HG03060 (cell line): ENCODE results near the gene ADAR.
"Not testable (repeated sequence)": the region's sequence is repeated elsewhere in the genome, so short reads cannot be mapped to it uniquely, and the experiment has no call there.

Source experiments
- ATAC-seq: cut with Tn5 transposase; IDR thresholded peaks from one replicate; pipeline ENCODE4 v1.9.1; 2021; ENCODE audit warnings: low read depth, moderate number of reproducible peaks; ENCODE audit not compliant: unreplicated experiment

The ADAR gene, protein sequence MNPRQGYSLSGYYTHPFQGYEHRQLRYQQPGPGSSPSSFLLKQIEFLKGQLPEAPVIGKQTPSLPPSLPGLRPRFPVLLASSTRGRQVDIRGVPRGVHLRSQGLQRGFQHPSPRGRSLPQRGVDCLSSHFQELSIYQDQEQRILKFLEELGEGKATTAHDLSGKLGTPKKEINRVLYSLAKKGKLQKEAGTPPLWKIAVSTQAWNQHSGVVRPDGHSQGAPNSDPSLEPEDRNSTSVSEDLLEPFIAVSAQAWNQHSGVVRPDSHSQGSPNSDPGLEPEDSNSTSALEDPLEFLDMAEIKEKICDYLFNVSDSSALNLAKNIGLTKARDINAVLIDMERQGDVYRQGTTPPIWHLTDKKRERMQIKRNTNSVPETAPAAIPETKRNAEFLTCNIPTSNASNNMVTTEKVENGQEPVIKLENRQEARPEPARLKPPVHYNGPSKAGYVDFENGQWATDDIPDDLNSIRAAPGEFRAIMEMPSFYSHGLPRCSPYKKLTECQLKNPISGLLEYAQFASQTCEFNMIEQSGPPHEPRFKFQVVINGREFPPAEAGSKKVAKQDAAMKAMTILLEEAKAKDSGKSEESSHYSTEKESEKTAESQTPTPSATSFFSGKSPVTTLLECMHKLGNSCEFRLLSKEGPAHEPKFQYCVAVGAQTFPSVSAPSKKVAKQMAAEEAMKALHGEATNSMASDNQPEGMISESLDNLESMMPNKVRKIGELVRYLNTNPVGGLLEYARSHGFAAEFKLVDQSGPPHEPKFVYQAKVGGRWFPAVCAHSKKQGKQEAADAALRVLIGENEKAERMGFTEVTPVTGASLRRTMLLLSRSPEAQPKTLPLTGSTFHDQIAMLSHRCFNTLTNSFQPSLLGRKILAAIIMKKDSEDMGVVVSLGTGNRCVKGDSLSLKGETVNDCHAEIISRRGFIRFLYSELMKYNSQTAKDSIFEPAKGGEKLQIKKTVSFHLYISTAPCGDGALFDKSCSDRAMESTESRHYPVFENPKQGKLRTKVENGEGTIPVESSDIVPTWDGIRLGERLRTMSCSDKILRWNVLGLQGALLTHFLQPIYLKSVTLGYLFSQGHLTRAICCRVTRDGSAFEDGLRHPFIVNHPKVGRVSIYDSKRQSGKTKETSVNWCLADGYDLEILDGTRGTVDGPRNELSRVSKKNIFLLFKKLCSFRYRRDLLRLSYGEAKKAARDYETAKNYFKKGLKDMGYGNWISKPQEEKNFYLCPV

DNA sequence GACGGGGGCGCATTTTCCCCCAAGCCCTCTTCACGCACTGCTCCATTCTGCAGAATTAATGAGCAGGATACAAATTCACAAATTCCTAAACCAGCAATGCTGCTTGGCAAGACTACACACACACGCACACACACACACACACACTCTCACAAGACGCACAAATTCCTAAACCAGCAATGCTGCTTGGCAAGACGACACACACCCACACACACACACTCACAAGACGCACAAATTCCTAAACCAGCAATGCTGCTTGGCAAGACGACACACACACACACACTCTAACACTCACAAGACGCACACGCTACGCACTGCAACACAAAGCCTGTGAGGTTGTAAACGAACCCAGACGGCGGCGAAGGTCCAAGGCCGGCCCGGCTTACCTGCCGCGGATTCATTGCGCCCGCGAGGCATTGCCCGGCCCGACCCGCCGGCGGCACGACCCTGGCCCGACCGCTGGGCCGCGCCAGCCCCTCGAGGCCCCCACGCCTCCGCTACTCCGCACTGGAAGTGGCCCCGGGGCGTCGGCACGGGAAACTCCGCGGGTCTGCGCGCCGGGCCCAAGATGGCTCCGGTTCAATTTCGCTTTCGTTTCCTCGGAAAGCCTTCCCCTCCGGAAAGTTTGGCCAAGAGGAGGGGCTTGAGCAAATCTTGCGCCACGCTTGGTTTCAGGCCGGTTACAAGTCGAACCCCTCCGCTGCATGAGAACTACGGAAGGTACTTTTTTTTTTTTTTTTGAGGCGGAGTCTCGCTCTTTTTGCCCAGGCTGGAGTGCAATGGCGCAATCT, at the start of gene ADAR:
Gene ADAR (minus strand): TSS at position 578 of the 788 bp plus-strand sequence. CDS start 180 bp downstream, at position 398.
- ATAC-seq, result peak; percentile 63

DNA sequence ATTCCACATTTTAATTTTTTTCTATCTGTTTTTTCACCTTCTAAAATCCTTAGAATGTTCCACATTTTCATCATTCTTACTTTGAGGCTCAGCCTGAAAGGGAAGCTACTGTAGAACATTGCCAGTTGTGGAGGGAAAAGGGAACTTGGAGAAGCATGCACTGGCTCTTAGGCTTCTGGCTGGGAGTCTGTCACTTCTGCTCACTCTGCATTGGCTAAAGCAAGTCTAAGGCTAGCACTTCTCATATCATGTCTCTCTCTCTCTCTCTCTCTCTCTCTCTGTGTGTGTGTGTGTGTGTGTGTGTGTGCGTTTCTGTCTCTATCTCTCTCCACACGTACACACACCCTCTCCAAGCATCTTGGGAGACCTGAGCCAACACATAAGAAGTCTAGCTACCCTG, 49.6 kb upstream of the ADAR start:
- no peak for ATAC-seq

DNA sequence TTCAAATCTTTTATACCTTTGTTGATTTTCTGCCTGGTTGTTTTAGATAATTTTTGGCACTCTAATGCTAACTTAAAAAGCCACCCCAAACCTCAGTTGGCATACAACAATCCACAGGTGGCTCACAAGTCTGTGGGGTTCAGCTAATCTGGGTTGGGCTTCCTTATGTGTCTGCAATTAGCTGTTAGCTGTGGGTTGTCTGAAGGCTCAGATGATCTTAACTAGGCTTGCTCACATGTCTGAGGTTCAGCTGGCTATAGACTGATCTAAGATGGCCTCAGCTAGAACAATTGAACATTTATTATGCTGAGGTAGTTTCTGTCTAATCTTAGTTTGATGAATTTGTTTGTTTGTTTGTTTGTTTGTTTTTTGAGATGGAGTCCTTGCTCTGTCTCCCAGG, 44.9 kb upstream of the ADAR start:
- ATAC-seq, result no peak

DNA sequence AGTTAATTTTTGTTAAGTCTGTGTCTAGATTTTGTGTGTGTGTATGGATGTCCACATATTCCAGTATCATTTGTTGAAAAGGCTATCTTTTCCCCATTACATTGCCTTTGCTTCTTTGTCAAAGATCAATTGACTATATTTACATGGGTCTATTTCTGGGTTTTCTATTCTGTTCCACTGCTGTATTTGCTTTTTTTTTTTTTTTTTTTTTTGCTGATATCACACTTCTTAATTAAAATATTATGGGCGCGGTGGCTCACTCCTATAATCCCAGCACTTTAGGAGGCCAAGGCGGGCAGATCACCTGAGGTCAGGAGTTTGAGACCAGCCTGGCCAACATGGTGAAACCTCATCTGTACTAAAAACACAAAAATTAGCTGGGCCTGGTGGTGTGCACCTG, 36.7 kb upstream of the ADAR start:
- ATAC-seq, result not testable (repeated sequence)

DNA sequence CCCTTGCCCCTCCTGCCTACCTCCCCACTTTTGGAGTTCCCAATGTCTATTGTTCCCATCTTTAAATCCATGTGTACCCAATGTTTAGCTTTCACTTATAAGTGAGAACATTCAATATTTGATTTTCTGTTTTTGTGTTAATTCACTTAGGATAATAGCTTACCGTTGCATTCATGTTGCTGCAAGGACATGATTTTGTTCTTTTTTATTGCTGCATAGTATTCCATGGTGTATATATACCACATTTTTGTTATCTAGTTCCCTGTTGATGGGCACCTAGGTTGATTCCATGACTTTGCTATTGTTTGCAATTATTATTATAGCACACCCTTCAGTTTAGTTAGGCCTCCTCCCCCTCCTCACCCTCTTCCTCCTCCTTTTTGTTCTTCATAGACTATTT, 33.5 kb upstream of the ADAR start:
- ATAC-seq, result no peak

DNA sequence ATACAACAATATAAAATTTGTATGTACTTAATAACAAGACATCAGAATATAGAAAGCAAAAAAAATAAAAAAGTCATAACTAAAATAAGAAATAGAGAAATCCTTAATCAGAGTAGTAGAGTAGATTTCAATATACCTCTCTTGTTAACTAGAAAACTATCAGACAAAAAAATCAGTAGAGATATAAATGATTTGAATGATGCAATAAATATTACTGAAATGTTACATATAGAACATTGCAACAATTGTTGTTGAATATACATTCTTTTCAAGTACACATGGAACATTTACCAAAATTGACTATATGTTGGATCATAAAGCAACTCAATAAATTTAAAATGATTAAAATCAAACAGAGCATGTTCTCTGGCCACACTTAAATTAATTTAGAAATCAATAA, 31.9 kb upstream of the ADAR start:
- no peak for ATAC-seq

DNA sequence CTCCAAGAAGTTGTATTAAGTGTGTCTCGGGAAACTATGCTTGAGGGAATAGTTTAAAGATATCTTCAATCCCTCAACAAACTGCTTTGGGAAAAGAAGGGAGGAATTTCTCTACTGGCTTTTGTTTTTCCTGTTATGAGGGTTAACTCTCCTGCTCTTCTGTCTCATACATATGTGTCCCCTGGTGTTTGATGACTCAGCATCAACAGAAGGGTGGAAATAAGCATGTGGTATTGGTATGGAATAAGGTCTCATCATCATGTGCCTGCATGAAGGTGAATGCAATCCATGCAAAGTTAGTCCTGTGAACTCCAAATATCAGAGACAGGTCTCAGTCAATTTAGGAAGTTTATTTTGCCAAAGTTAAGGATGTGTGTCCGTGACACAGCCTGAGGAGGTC, 27.2 kb upstream of the ADAR start:
- ATAC-seq, result no peak

DNA sequence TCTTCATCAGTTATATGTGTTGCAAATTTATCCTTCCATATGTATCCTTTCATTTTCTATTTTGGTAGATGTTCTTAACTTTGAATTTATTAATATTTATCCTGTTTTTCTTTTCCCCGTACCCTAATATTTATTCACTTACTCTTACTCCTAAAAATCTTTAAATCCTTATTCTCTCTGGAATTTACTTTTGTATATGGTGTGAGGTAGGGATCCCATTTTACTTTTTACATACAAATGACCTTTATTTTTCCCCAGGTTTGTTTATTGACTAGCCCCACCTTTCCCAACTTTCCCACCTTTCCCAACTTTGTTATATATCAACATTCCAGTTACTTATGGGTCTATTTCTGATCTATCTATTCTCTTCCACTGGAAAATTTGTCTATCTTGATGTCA, 21.7 kb upstream of the ADAR start:
- ATAC-seq, result no peak

DNA sequence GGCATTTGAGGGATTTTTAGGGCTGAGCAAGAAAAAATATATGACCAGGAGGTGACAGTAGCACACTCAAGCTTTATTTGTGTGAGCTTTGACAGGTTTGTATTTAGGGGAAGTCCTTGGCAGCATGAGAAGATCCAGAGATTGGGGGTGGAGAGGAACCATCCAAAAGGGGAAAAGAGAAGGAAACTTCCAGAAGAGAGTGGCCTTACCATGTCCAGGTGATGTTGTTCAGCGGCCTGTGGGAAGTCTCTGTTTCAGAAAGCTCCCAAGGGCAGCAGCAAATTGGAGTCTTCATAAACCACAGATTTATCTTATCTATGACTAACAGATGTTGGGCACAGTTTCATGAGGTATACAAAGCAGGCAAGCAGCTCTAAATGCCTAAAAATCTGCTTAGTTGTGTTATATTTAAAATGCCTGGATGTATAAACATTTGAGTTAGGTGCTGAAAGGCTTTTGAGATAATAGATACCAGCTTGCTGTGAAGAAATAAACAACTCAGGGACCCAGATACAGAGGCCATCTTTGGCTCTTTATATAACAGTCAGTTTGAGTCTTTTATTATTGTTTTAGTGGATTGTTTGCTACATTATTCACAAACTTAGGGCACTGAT, 21.2 kb upstream of the ADAR start:
- ATAC-seq, result no peak

DNA sequence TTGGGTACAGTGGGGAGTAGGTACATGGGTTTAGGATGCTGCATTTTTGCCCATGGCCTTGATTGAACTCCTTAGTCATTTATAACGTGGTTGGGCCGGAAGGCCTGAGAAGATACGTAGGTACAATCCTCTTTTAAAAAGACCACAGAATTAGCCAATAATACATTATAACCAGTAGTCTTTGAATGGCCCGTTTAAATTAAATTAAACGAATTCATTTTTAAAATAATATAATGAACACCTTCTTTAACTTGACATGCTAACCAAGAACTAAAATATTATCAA, 20.1 kb upstream of the ADAR start:
- ATAC-seq, result no peak

DNA sequence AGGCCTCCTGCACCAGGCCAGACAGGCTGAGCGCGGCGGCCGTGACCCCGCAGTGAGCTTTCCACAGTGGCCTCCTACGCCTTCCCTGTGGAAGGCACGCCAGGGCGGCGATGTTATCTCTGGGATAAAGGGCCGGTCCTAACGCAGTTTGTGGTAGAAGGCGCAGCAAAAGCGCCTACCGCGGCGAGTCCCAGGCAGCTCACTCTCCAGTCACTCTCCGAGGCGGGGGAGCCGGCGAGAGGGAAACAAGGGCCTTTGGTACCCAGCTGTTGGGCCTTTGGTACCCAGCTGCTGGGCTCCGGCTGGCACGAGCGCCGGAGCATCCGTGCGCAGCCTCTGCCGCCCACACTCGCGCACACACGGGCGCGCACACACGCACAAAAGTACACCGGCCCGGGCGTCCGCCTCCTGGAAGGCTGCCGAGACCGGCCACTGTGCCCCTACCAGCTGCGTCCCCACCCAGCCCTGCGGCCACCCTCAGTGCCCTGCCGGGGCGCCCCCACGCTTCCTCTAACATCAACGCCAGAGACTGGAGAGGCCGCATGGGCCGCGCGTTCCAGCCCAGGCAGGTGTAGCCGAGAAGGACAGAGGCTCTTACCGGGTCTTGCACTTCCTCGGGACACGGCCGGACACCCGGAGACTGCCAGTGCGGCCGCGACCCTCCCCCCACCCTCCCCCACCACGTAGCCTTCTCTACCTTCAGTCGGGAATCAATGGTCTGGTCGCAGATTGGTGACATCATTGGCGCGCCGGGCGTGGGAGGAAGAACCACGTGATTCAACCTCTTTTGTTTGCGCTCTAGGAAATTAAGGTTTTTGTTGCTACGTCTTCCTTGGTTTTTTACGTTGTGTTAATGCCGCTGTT, 19.5 kb upstream of the ADAR start:
- ATAC-seq, result peak; percentile 41

DNA sequence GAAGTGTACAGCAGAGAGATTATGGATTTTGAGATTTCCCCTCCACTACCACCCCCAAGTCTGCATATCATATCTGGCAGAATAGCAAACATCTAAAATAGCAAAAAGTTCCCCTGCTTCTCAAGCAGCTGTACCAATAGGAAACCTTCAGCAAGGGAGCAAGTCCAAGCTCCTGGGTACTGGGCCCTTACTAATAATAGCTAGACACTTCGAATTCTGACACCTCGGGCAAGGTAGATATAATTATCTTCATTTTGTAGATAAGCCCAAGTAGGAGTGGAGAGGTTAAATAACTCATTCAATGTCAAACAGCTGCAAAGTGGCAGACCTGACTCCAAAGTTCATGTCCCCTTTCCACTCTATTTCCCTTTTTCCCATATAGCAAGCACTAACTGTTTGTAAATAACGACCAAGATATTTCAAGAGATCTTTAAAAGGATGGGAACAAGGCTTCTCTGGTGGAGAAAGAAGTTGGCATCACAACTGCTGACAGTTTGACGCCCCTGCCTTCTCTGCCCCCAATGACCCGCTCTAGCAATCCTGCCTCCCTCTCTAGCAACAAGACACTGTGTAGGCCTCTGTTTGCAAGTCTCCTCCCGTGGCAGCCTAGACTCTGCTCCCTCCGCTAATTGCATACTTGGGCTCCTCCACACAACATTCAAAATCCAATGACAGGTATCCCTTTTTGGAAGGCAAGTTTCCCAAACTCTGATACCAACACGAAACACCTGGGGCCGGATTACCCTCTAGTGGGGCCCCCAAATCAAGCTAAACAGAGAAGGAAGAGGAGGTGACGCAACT, 18.7 kb upstream of the ADAR start:
- ATAC-seq, result no peak

DNA sequence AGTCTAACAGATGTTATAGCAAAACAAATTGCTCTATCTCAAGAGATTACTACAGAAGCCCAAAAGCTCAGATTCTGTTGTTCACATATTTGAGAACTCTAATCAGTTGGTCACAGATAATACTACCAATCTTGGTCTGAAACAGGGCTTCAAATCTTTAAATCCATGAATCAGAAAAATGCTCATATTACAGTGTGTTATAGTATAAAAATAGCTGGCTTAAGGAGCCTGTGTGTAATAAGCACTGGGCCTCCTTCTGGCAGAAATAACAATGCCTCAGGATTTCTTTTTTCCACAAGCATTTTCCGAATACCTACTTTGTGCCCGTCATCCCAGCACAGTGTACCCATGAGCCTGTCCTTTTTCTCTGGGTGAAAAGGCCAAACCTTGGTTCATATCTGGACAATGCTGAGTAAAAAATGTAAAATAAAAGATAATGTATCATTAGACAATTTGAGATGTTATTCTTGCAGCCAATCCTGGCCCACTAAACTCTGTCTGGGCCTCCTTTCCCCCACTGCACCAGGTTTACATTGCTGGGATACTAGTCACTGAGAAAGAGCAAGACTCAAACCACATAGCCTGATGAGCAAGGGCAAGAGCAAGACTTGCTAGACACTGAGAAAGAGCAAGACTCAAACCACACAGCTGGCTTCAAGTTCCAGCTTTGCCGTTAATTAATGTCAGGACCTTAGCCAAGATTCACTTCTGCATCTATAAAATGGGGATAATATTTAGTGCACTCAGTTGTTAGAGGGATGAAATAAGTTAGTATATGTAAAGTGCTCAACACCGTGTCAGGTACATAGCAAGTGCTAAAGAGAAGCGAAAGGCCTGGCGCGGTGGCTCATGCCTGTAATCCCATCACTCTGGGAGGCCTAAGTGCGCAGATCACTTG, 17.0 kb upstream of the ADAR start:
- ATAC-seq, result no peak

DNA sequence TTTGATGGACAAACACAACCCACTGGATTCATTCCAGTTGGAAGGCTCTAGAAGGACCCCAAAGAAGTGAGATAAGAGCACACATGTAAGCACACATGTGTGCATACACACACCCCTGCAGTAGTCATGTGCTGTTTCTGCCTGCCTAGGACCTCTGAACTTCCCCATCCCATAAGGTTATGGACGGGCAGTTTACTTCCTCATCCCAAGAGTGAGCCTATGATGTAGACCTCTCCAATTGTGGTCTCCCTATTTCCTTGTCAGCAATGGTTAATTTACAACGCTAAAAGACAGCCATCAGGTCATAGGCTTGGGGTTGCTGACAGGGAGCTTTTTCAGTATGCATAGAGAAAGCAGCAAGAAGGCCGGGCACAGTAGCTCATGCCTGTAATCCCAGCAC, 15.4 kb upstream of the ADAR start:
- ATAC-seq, result no peak

DNA sequence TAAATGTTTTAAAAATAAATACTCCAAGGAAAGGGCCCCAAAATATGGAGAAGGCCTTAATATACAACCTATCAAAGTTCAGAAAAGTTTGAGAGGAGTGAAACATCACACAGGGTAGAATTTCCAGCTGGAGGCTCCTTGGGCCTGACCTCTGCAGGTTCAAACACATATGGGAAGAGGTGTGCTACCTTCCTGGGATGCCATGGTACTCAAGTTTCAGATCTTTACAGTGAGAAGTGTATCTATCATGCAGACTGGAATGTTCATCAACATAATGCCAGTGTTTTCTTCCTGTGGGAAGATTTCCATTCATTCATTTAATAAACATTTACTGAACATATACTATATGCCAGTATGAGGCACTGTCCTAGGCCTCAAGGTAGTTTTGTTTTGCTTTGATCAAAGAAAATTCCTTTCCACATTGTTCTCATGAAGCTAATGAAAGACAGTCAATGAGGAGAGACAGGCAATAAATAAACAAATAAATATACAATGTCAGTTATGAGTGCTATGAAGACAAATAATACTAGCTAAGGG, 14.6 kb upstream of the ADAR start:
- no peak for ATAC-seq

DNA sequence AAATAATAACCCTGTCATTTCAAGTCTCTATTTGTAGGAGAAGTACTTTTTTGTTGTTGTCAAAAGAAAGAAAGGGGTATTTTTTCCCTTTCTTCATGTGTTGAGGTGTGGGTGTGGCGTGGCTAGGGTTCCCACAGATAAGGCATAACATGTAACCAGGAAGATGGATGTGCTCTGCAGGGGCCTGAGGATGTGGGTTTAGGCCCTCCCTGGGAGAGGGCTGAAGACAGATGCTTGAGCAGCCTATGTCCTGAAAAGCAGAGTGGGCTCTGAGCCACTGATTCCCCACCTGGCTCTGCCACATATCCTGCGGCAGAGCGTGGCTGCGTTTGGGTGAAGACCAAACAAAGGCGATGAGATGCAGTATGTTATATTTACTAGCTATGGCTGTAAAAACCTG, 13.9 kb upstream of the ADAR start:
- no peak for ATAC-seq

DNA sequence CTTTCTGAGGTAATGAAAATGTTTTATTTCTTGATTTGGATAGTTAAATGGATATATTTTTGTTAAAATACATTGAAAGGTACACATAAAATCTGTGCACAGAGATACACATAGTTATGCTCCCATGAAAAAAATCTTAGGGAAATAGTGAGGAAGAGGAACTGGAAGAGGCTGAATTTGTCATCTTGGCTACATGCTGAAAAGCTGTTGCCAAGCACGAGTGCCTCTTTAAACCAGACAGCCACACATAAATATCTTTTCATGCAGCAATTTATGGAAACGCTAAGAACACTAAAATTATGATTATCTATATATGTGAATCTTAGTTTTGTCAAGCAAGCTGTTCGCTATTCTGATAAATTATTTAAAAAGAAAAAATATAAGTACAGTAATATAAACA, 12.8 kb upstream of the ADAR start:
- no peak for ATAC-seq
